ENCODE measurements around the gene CLEC2A.

DNA sequence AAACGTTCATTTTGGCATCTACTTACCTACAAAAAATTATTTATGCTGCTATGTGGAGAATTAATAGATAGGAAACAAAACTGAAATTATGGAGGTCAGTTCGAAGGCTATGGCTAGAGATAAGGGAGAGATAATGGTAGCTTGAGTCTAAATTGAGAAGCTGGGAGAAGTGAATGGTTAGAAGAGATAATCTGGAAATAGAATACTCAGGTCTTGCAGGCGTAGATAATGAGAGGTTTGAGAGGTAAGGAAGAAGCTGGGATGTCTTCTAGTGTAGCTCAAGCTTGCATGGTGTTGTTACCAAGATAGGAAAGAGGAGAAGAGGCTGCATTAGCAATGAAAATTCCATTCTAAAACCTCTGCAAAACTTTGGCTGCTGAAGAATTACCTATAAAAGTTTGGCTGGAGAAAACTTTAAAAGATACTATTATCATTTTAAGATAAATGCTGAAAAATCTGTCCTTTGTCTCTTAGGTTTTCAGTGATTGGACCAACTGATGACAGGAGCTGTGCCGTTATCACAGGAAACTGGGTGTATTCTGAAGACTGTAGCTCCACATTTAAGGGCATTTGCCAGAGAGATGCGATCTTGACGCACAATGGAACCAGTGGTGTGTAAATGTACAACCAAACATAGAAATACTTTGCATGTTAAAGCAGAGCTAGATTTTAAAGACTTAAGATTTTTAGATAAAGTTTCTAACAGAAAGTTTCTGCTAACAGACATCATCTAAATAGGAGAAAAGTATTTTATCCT lies 36.8 kb downstream of the CLEC2A start:
- TF ChIP-seq CTCF (IDR thresholded peaks at IDR 0.05; ENCODE audit: low read length) (no peak), EZH2 (IDR thresholded peaks at IDR 0.05; ENCODE audit: borderline replicate concordance, low read length) (no peak)
